ENCODE data around the gene AMBRA1. TPM values are rescaled to one million over a fixed set of nuclear protein-coding genes. Genes with fewer than 3 reads are reported as not detected.
A peak's percentile ranks its signal among the peaks of the same experiment; 100 is the strongest.

AMBRA1 gene
- total and polyA plus RNA-seq, 2 of the 8 experiments (the other 6 are each of a cell fraction or from before 2014, with no cell fraction given): 14.2 to 37.4 TPM

DNA sequence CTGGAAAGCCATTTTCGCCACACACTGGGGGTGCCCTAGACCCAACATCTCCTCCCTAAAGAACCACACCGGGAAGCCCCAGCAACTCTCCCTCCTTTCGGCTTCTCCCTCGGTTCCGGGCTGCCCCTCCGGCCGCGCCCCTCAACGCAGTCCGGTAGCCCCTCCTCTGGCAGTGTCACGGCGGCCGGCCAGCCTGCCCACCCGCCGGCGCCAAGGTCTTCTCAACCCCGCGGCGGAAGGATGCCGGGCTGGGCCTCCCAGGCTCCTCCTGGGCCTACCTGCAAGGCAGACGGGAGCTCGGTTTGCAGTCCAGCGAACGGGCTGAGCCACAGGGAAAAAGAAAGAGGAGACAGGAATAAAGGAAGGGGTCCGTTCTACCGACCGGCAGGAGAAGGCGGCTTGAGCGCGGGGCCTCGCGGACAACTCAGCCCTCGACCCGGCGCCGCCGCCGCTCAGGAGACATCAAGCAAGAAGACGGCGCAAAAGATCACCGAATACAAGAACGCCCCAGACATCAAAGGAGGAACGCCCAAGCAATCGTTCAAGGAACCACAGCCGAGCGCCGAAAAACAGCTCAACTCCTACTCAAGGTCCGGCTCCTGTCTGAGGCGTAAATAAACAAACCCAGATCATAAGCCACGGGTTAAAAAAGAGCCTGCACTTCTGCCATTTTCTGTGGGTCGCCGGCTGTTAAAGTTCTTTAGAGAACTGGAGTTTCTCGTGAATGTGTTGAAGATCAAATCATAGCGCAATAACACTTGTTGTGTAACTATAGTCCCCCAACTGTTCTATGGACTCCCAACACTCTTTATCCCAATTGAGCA is at the start of gene AMBRA1 (continued):
- TF ChIP-seq POLR2AphosphoS5 (IDR thresholded peaks at IDR 0.05; ENCODE audit: low read depth, low read length): peak; percentile 74
- TF ChIP-seq SIN3A (conservative IDR thresholded peaks at IDR 0.05 in 1 of 2, IDR thresholded peaks at IDR 0.05 in 1 of 2; ENCODE audit: low read depth in 1 of 2, low read length in 2 of 2): peak in 1 of 2 experiments; percentile 89; a peak in 3 of 4 replicates
- peak; percentile 80 for TF ChIP-seq TBP (IDR thresholded peaks at IDR 0.05; ENCODE audit: low read depth, low read length)
- TF ChIP-seq, protein P1, sequence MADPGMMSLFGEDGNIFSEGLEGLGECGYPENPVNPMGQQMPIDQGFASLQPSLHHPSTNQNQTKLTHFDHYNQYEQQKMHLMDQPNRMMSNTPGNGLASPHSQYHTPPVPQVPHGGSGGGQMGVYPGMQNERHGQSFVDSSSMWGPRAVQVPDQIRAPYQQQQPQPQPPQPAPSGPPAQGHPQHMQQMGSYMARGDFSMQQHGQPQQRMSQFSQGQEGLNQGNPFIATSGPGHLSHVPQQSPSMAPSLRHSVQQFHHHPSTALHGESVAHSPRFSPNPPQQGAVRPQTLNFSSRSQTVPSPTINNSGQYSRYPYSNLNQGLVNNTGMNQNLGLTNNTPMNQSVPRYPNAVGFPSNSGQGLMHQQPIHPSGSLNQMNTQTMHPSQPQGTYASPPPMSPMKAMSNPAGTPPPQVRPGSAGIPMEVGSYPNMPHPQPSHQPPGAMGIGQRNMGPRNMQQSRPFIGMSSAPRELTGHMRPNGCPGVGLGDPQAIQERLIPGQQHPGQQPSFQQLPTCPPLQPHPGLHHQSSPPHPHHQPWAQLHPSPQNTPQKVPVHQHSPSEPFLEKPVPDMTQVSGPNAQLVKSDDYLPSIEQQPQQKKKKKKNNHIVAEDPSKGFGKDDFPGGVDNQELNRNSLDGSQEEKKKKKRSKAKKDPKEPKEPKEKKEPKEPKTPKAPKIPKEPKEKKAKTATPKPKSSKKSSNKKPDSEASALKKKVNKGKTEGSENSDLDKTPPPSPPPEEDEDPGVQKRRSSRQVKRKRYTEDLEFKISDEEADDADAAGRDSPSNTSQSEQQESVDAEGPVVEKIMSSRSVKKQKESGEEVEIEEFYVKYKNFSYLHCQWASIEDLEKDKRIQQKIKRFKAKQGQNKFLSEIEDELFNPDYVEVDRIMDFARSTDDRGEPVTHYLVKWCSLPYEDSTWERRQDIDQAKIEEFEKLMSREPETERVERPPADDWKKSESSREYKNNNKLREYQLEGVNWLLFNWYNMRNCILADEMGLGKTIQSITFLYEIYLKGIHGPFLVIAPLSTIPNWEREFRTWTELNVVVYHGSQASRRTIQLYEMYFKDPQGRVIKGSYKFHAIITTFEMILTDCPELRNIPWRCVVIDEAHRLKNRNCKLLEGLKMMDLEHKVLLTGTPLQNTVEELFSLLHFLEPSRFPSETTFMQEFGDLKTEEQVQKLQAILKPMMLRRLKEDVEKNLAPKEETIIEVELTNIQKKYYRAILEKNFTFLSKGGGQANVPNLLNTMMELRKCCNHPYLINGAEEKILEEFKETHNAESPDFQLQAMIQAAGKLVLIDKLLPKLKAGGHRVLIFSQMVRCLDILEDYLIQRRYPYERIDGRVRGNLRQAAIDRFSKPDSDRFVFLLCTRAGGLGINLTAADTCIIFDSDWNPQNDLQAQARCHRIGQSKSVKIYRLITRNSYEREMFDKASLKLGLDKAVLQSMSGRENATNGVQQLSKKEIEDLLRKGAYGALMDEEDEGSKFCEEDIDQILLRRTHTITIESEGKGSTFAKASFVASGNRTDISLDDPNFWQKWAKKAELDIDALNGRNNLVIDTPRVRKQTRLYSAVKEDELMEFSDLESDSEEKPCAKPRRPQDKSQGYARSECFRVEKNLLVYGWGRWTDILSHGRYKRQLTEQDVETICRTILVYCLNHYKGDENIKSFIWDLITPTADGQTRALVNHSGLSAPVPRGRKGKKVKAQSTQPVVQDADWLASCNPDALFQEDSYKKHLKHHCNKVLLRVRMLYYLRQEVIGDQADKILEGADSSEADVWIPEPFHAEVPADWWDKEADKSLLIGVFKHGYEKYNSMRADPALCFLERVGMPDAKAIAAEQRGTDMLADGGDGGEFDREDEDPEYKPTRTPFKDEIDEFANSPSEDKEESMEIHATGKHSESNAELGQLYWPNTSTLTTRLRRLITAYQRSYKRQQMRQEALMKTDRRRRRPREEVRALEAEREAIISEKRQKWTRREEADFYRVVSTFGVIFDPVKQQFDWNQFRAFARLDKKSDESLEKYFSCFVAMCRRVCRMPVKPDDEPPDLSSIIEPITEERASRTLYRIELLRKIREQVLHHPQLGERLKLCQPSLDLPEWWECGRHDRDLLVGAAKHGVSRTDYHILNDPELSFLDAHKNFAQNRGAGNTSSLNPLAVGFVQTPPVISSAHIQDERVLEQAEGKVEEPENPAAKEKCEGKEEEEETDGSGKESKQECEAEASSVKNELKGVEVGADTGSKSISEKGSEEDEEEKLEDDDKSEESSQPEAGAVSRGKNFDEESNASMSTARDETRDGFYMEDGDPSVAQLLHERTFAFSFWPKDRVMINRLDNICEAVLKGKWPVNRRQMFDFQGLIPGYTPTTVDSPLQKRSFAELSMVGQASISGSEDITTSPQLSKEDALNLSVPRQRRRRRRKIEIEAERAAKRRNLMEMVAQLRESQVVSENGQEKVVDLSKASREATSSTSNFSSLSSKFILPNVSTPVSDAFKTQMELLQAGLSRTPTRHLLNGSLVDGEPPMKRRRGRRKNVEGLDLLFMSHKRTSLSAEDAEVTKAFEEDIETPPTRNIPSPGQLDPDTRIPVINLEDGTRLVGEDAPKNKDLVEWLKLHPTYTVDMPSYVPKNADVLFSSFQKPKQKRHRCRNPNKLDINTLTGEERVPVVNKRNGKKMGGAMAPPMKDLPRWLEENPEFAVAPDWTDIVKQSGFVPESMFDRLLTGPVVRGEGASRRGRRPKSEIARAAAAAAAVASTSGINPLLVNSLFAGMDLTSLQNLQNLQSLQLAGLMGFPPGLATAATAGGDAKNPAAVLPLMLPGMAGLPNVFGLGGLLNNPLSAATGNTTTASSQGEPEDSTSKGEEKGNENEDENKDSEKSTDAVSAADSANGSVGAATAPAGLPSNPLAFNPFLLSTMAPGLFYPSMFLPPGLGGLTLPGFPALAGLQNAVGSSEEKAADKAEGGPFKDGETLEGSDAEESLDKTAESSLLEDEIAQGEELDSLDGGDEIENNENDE (IDR thresholded peaks at IDR 0.05; ENCODE audit: insufficient replicate concordance, low read length): no peak
- TF ChIP-seq HDAC2 (IDR thresholded peaks at IDR 0.05; ENCODE audit: borderline replicate concordance in 1 of 2, low read depth in 2 of 2, low read length in 2 of 2): peak in 1 of 2 experiments; percentile 49; a peak in 1 of 4 replicates
- no peak for TF ChIP-seq GTF2F1 (IDR thresholded peaks at IDR 0.05; ENCODE audit: borderline replicate concordance, low read depth, low read length)
- TF ChIP-seq KDM5A (IDR thresholded peaks at IDR 0.05; ENCODE audit: low read length): 0 out of 2 replicates have a peak, but pooled peaks have one; percentile 23
- TF ChIP-seq TAF1 (IDR thresholded peaks at IDR 0.05; ENCODE audit: low read depth, low read length): peak; percentile 90
- no peak for TF ChIP-seq EP300 (IDR thresholded peaks at IDR 0.05; ENCODE audit: borderline replicate concordance in 1 of 2, low read depth in 2 of 2, low read length in 2 of 2)

Data from H1 (cell line).